ENCODE results near the gene CYP46A1.

Gene CYP46A1

GRCh38 chr14:99734406-99735051 lies 50.4 kb downstream of the CYP46A1 start:
- H3K4me3 ChIP-seq (ENCODE audit: low read depth, low read length) = no peak overlapping the region
- no peak for TF ChIP-seq CTCF (IDR thresholded peaks at IDR 0.05; ENCODE audit: low read depth, low read length, missing control alignments)
- no peak for DNase-seq (ENCODE audit: low read depth)

- H3K4me3 ChIP-seq (ENCODE audit: low read depth, low read length) = no peak overlapping the region
- no peak for DNase-seq (ENCODE audit: low read depth)
- no peak for TF ChIP-seq CTCF (IDR thresholded peaks at IDR 0.05; ENCODE audit: low read depth, low read length, missing control alignments)
Observed at GRCh38 chr14:99735189-99736135, 51.4 kb downstream of the CYP46A1 start.

GRCh38 chr14:99736603-99737371 lies 52.7 kb downstream of the CYP46A1 start:
- no peak overlapping the region for H3K4me3 ChIP-seq (ENCODE audit: low read depth, low read length)
- DNase-seq (ENCODE audit: low read depth) = no peak
- TF ChIP-seq CTCF (IDR thresholded peaks at IDR 0.05; ENCODE audit: low read depth, low read length, missing control alignments) = no peak

GRCh38 chr14:99737451-99737951 lies 53.4 kb downstream of the CYP46A1 start:
- no peak for DNase-seq (ENCODE audit: low read depth)
- no peak for TF ChIP-seq CTCF (IDR thresholded peaks at IDR 0.05; ENCODE audit: low read depth, low read length, missing control alignments)

GRCh38 chr14:99737956-99738667 lies 54.0 kb downstream of the CYP46A1 start:
- no peak for DNase-seq (ENCODE audit: low read depth)
- TF ChIP-seq CTCF (IDR thresholded peaks at IDR 0.05; ENCODE audit: low read depth, low read length, missing control alignments) = no peak
- H3K4me3 ChIP-seq (ENCODE audit: low read depth, low read length) = no peak overlapping the region

More at GRCh38 chr14:99737451-99737951, 53.4 kb downstream of the CYP46A1 start:
- H3K4me3 ChIP-seq (ENCODE audit: low read depth, low read length) = no peak overlapping the region

- H3K4me3 ChIP-seq (ENCODE audit: low read depth, low read length) = no peak overlapping the region
- TF ChIP-seq CTCF (IDR thresholded peaks at IDR 0.05; ENCODE audit: low read depth, low read length, missing control alignments) = no peak
- no peak for DNase-seq (ENCODE audit: low read depth)
Observed at GRCh38 chr14:99740411-99740810, 56.3 kb downstream of the CYP46A1 start.

All from GM12864 (cell line).